ENCODE results near the gene MUC15. TPM values are rescaled to one million over a fixed set of nuclear protein-coding genes. Genes with fewer than 3 reads are reported as not detected.

Gene MUC15
- total and polyA plus RNA-seq, 10 of the 15 experiments (the other 5 are each of a cell fraction or from before 2014, with no cell fraction given) = 0.03 to 0.86 (median 0.09) TPM; not detected in 6

- TF ChIP-seq JUNB (IDR thresholded peaks at IDR 0.05) = peak; percentile 9; the same call in 1 of the 2 replicates
- TF ChIP-seq IRF4 (IDR thresholded peaks at IDR 0.05; ENCODE audit: low read depth, low read length) = peak; percentile 6; the same call in 1 of the 2 replicates
- peak; percentile 28 for TF ChIP-seq KLF5 (IDR thresholded peaks at IDR 0.05; ENCODE audit: partially characterized antibody)
- TF ChIP-seq E2F8 (IDR thresholded peaks at IDR 0.05; ENCODE audit: low read depth, partially characterized antibody) = no peak
- no peak for TF ChIP-seq PAX5 (IDR thresholded peaks at IDR 0.05; ENCODE audit: borderline replicate concordance, low read depth, low read length)
- no peak for TF ChIP-seq CBX3 (IDR thresholded peaks at IDR 0.05; ENCODE audit: borderline replicate concordance, low read depth)
- peak; percentile 83 for TF ChIP-seq NBN (IDR thresholded peaks at IDR 0.05)
- peak; percentile 29 for TF ChIP-seq ZNF687 (IDR thresholded peaks at IDR 0.05)
- TF ChIP-seq ZZZ3 (IDR thresholded peaks at IDR 0.05; ENCODE audit: control insufficient read depth, insufficient read length, low read depth) = no peak
- peak; percentile 97 for TF ChIP-seq RELB (IDR thresholded peaks at IDR 0.05; ENCODE audit: low read depth)
- no peak for TF ChIP-seq ZNF274 (IDR thresholded peaks at IDR 0.05; ENCODE audit: insufficient read depth, insufficient read length)
These were observed 35.9 kb upstream of the MUC15 start (continued) for GRCh38 chr11:26607725-26608506.
